Dedifferentiated amniotic fluid mesenchymal stem cell (primary cell): ENCODE results near the gene MYO15A.

Experiments
- DNase-seq: peaks from one replicate; pipeline ENCODE4 v3.0.0-alpha.2; 2016; ENCODE audit errors: extremely low spot score

The MYO15A gene

GRCh38 chr17:18108401-18109312, at the start of gene MYO15A:
TSS of gene MYO15A (plus strand) at chr17:18108756. CDS start at chr17:18118801, 10,045 bp downstream.
- DNase-seq: no peak

GRCh38 chr17:18059283-18059682, 49.3 kb upstream of the MYO15A start:
- DNase-seq: no peak

GRCh38 chr17:18064053-18064452, 44.5 kb upstream of the MYO15A start:
- DNase-seq: no peak

- DNase-seq: no peak
These were observed 43.0 kb upstream of the MYO15A start for GRCh38 chr17:18065546-18065945.

GRCh38 chr17:18066866-18067265, 41.7 kb upstream of the MYO15A start:
- DNase-seq: no peak

GRCh38 chr17:18069101-18069500, 39.5 kb upstream of the MYO15A start:
- no peak for DNase-seq

GRCh38 chr17:18070861-18071340, 37.7 kb upstream of the MYO15A start:
- no peak for DNase-seq

- no peak for DNase-seq
These were observed 36.8 kb upstream of the MYO15A start for GRCh38 chr17:18071751-18072150.

- no peak for DNase-seq
These were observed 33.8 kb upstream of the MYO15A start for GRCh38 chr17:18074566-18075272.

- DNase-seq: no peak
These were observed 31.6 kb upstream of the MYO15A start for GRCh38 chr17:18076936-18077335.

- no peak for DNase-seq
These were observed 29.0 kb upstream of the MYO15A start for GRCh38 chr17:18079543-18079942.

- no peak for DNase-seq
These were observed 24.3 kb upstream of the MYO15A start for GRCh38 chr17:18084256-18084655.

- DNase-seq: peak; percentile 82
These were observed 20.7 kb upstream of the MYO15A start, which contains the start of gene DRG2 for GRCh38 chr17:18087610-18088491. TSS of gene DRG2 (plus strand) at chr17:18087948. CDS start at chr17:18088024, 76 bp downstream.

GRCh38 chr17:18089613-18090012, 18.9 kb upstream of the MYO15A start:
- DNase-seq: no peak

- no peak for DNase-seq
These were observed 14.7 kb upstream of the MYO15A start for GRCh38 chr17:18093616-18094408.

- no peak for DNase-seq
These were observed 14.1 kb upstream of the MYO15A start for GRCh38 chr17:18094409-18094807.

GRCh38 chr17:18099516-18099915, 9.0 kb upstream of the MYO15A start:
- DNase-seq: no peak

- no peak for DNase-seq
These were observed 7.9 kb upstream of the MYO15A start for GRCh38 chr17:18100616-18101015.

GRCh38 chr17:18101828-18102227, 6.7 kb upstream of the MYO15A start:
- DNase-seq: no peak

GRCh38 chr17:18102640-18103039, 5.9 kb upstream of the MYO15A start:
- DNase-seq: no peak

- DNase-seq: no peak
These were observed 3.5 kb upstream of the MYO15A start for GRCh38 chr17:18105027-18105426.
